G401 (cell line): ENCODE measurements around the gene ZNHIT2. TPM values are rescaled to one million over a fixed set of nuclear protein-coding genes. Genes with fewer than 3 reads are reported as not detected.

ENCODE experiments used
- DNase-seq: peaks from one replicate; pipeline ENCODE4 v3.0.0-alpha.2; 2015; ENCODE audit warnings: low spot score
- in situ Hi-C: cut with HindIII; loops from 2 replicates; pipeline ENCODE4 v1.10.0; 2016; ENCODE audit warnings: low sequenced_read_pairs, mixed read lengths
- total RNA-seq: library from RNA; depleted of rRNA; stranded (reverse); fragments of >200 nt; shearing (Covaris generic); gene quantifications from 2 replicates; pipeline ENCODE4 v1.2.3, GENCODE V29; 2014

Gene ZNHIT2
- total RNA-seq, 1 experiment from 2014 or later: 21.0 TPM

DNA sequence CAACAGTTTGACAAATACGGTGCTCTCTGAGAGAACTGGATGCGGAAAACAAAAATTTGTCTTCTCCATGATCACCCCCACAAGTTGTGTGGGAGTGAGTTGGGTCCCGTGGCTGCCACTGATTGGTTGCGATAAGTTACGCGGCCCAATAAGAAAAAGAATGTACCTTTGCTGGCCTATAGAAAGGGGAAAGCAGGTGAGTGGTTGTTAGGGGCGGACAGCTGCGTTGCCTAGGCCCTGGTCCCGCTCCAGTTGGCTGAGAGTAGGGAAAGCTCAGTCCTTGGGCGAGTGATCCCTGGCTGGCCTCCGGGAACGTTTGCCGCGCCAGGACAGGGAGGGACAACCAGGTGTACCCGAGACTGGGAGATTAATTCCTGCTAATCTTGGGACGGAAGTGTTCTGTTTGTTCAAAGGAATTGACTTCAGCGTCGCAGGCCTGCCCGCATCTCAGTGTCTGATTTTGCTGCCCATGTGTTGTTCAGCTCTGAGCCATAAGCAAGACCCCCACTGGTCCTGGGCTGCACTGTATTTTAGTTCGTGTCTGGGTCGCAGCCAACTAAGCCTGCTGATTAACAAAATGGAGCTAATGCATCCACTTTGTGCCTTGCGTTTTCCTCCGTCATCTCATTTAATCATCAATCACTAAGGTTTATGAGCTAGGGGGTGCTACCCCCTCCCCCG is 17.6 kb upstream of the ZNHIT2 start:
- in situ Hi-C loops: no loop called here
- peak; percentile 99 for DNase-seq

DNA sequence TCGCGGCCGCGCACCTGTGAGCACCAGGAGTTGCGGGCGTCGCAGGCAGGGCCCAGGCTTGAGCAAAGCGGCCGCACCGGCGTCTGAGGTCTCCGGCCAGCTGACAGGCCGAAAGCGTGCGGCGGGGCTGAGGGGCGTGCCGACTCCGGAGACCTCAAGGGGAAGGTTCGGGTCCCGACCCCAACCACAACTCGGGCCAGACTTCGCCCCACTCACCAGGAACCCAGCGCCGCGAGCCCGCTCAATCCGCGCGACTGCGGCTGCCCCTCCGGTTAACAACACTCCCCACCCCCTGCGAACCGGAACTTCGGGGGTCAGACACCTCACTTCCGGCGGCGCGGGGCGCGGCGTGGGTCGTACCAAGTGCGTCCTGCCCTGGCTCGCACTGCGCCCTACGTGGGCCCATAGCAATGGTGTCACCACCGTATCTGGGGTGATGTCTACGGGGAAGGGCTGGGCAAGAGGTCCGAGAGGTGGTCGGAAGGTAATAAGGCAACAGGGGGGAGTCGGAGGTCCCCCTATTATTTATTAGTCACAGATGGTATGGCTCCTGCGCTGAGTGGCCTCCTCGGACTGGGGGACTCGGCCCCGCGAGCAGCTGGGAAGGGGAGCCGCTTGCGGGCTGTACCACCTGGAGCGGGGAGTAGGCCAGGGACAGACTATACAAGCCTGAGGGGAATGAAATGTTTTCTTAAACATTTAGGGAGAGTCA is 16.9 kb upstream of the ZNHIT2 start, which contains the start of gene SYVN1:
Gene SYVN1 (minus strand): TSS at position 280 of the 712 bp plus-strand sequence. CDS start 918 bp downstream, outside the sequence.
- in situ Hi-C loops: no loop called here
- peak; percentile 86 for DNase-seq

DNA sequence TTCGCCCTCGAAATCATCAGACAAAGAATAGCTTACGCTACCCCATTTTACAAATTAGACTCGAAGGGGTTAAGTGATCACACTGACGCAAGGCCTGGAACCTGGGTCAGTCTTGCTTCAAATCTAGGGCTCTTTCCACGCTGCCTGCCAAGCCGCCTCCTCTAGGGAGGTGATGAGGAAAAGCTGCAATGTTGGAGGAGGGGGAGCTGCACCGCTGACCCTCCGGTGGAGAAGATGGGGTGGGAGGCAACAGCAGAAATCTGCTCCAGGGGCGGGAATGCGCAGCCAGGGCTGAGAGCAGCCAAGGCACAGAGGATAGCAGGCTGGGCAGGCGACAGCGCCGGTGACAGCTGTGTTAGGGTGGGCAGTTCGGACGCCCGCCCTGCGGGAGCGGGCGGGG is 16.2 kb upstream of the ZNHIT2 start:
- in situ Hi-C loops: no loop called here
- no peak for DNase-seq

DNA sequence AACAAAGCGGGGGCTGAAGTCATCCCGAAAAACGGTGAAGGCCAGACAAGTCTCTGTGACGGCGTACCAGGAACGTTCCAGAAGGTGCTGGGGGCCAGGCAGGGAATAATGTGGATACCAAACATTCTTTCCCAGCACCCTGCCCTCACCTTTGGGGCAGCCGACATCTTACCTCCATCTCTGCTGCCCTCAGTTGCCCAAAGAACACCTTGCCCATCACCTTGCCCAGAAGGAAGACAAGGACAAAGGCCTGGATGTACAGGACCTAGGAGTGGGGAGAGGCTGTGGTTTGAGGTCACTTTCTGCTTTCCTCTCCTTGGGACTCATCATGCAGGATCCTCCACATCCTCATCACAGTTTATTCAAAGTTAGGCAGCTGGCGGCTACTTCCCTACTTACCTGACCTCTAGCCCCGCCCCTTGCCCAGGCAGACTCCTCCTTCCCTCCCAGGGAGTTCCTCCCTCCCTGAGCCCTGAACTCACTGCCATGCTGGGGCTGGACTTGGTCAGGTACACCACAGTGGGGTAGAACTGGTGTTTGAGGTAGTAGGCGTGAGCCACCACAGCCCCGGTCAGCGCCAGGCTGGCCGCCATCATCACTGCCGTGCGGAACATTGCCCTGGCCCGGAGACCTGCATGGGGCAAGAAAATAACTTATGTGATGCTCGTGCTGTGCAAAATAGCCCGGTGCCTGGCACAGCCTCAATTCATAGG is 15.6 kb upstream of the ZNHIT2 start:
- in situ Hi-C loops: no loop called here
- no peak for DNase-seq

DNA sequence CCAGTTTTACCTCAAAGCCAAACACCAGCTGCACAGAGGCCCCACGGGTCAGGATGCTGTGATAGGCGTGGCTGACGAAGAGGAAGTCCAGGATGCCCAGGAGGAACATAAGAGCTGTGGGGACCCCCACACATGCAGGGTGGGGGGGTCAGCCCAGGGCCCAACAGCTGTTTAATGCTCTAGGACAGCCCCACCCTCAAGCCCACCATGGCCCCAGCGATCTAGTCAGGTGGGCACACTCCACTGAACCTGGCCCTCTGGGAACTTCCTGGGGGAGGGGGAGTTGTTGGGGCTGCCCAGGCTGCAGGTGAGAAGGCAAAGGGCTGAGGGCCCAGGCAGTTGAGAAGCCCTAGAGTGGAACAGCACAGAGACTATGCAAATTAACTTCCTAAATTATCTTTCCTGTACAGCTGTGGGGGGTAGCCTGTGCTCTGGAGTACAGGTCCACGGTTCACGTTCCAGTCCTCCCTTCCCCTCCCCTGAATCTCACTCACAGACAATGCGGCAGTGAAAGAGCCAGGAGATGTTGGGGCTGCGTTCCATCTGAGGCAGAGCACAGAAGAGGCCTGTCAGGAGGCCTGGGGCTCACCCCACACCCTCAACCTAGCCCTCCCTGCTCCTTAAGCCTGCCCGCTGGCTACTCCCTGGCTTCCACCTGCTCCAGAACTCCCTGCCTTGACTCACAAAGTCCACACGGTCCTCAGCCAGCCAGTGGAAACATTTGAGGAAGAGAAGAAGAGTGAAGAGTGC is 14.9 kb upstream of the ZNHIT2 start:
- in situ Hi-C loops: no loop called here
- no peak for DNase-seq

DNA sequence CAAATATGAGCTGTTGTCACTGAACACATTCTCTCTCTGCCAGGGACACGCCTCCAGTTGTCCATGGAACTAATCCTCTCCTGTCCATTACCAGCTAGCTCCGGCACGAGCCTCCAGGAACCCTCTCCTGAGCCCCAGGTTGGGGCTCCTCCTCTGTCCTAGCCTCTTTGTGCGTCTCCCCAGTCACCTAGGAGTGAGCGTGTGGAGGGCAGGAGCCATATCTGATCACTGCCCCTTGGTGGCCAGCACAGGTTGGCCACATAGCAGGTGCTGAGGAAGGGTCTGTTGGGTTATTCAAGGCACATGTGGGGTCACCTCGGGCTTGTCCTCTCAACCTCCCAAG is 14.4 kb upstream of the ZNHIT2 start:
- DNase-seq: no peak
- in situ Hi-C loops: no loop called here

DNA sequence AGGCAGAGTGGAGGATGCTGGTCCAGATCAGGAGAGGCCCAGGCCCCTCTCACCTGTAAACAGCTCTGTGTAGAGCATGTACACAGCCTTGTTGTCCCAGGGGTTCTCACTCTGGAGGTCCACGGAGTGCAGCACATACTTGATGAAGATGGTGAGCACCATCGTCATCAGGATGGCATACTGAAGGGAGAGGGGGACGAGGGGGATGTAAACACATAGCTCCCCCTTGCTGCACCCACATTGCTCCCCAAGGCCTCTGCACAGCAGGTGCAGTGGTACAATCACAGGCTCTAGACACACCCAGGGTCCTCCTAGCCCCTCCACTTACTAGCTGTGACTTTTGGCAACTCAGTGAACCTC is 13.9 kb upstream of the ZNHIT2 start:
- in situ Hi-C loops: no loop called here
- no peak for DNase-seq

DNA sequence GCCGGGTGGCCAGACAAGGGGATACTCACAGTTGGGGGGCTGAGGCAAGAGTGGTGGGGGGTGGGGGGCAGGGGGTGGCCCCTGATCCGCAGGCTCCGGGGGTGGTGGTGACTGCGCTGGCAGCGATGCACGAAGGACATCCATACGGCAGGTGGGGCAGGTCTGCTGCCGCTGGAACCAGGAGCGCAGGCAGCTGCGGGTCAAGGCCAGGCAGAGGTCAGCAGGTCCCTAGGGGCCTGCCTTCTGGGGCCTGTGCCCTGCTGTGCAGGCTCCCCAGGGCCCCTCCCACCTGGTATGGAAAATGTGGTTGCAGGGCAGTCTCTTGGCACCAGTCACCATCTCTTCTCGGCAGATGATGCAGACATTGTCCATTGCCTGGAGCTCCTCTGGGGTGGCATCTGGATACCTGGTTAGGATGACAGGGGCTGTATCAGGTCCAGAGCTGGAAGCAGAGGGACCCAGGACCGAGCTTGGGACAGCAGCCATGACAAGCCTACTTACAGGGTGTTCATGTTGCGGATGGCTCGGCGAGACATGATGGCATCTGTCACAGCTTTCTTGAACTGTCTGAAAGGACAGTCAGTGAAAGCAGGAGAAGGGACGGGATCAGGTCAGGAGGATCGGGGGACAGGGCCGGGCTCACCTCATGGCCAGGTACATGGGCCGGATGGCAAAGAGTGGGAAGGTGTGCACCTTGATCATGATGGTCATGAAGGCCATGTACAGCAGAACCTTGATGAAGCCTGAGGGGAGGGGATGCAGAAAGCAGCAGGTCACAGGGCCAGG is 13.3 kb upstream of the ZNHIT2 start:
- in situ Hi-C loops: no loop called here
- no peak for DNase-seq

DNA sequence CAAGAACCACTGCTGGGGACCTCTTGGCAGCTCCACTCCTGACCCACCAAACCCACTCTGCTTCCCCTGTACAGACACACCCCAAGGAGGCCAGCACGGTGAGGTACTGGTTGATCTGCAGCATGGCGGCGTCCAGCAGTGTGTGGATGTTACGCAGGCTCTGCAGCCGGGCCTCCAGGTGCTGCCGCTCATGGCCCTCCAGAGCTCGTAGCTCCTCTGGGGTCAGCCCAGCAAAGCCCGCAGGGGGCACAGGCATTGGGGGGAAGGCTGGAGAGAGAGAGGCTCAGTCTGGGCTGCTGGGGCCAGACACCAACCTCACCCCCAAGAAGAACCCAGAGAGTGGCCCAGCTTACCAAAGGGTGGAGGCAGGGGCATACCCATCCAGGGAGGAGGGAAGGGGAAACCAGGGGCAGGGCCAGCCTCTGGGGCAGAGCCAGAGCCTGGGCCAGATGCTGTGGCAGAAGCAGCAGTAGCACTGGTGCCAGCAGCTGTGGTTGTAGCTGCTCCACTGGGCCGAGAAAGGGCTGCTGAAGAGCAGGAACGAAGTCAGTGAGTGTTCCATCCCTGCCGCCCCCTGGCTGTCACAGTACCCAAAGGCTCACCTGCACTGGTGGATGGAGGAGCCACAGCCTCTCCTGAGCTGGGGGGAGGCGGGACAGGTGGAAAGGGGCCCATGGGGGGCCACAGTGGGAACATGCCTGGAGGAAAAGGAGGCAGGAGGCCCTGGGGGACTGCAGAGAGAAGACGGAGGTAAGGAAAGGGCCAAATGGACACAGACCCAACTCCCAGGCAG is 12.3 kb upstream of the ZNHIT2 start:
- in situ Hi-C loops: no loop called here
- DNase-seq: no peak

DNA sequence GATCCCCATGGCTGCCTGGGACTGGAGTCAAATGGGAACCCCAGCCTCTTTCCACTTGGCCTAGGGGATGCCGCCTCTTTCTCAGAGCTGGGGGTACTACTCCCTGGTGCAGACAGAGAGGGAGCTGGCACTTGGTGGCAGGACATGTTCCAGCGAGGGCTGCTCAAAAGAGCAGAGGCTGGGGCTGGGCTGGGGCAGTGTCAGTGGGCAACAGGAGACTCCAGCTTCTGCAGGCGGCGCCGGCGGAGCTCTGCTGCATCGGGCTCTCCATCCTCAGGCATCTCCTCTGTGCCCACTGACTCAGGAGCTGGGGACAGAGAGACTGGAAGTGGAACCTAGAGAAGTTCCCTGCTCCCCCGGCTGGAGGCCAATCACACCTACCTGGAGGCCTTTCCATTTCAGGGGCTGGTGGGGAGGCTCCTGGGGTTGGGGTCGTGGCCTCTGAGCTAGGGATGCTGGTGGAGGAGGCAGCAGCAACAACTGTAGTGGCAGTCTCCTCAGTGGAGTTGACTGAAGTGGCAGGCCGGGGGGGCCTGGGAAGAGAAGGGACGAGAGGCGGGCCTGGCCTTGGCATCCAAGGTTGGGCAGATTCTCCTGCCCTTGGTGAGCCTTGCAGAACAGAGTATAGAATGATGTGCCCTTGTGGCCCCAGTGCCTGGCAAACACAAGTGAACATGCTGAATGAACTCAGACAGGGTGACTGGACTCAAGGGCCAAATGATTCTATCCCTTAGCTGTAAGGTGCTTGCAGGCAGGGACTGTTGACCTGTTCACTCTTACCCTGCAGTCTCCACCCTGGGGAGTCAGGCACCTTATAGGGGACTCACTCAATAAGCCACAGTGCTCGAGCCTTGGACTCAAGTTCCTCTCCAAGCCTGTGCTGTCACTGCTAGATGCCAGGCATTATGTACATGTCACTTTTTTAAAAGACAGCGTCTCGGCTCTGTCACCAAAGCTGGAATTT is 11.0 kb upstream of the ZNHIT2 start:
- in situ Hi-C loops: no loop called here
- no peak for DNase-seq

DNA sequence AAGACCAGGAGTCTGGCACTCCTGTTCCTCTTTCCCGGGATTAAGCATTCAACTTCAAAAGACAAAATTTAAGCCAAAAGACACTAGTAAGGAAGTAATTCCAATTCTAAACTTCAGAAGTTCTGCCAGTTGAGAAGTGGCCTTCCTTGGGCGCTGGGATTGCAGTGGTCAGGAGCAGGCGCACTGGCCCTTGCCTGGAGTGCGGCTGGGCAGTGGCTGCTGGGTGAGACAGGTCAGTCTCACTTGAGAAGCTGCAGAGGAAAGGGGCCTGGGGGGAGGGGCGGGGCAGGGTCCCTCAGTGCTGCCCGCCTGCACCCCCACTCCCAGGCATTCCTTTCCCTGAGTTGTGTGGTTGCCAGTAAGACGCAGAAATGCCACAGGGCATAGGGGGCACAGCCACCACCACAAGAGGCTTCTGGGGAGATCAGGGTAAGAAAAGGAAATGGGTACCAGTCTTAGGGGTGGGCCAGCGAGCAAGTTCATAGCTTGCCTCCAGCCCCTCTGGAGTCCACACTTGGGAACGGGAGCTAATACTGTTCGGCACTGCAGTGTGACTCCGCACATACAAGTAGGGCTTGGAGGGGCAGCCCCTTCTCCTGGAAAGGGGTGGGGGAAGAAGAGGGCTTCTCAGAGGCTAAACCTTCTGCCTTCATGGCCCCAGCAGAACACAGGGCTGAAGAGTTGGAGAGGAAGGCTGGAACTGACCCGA is 10.1 kb upstream of the ZNHIT2 start:
- DNase-seq: no peak
- in situ Hi-C loops: no loop called here

DNA sequence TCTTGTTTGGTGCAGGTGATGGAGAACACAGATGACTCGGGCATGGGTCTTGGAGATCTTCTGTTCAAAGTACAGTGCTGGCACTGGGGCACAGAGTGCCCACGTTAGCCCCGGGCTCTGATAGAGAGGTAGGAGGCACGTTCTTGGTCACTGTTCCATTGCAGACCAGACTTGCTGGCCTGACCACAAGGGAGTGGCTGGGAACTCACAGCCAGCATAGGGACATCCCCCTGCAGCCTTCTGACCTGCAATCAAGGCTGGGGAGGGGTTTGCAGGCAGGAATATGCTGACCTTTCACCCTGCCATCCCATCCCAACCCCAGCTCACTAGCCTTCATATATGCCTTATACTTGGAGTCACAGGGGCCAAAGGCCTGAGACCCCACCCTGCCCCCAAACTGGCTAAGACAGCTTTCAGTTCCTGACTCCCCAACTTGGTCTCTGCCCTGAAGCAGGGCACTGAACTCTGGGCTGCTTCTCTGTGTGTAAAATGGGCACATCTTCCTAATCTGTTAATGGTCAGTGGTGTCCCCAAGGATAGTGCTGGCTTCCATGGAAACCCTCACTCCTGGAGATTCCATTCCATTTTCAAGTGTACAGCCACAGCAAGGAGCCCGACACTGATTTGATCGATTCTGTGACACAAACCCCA is 9.2 kb upstream of the ZNHIT2 start:
- in situ Hi-C loops: no loop called here
- no peak for DNase-seq

DNA sequence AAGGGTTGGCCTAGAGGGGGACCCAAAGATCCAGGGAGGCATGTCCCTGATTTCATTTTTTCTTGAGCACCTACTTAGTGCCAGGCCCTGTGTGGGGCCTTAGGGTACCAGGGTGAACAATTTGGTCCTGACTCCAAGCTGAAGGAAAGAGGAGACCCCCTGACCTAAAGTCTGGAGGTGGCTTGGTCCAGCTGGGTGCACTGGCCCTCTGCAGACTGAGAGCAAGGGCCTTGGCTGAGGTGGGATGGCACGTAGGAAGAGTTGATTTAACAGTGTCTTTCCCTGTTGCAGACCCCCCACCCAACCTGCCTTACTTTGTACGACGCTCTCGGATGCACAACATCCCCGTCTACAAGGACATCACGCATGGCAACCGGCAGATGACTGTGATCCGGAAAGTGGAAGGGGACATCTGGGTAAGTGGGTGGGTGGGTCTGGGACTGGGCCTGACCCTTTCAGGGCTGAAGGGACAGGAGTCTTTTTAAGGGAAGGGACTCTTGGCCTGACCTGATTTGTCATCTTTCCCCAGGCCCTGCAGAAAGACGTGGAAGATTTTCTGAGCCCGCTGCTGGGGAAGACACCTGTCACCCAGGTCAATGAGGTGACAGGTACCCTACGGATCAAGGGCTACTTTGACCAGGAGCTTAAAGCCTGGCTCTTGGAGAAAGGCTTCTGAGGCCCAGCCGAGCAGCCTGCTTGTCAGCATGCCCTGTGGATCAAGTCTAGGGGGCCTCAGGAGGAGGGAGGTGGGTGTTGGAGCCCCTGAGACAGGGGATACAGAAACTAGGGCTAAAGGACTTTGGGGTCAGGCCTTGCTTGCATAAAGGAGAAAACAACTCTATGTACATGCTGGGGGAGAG is 7.9 kb upstream of the ZNHIT2 start:
- no peak for DNase-seq
- in situ Hi-C loops: no loop called here

DNA sequence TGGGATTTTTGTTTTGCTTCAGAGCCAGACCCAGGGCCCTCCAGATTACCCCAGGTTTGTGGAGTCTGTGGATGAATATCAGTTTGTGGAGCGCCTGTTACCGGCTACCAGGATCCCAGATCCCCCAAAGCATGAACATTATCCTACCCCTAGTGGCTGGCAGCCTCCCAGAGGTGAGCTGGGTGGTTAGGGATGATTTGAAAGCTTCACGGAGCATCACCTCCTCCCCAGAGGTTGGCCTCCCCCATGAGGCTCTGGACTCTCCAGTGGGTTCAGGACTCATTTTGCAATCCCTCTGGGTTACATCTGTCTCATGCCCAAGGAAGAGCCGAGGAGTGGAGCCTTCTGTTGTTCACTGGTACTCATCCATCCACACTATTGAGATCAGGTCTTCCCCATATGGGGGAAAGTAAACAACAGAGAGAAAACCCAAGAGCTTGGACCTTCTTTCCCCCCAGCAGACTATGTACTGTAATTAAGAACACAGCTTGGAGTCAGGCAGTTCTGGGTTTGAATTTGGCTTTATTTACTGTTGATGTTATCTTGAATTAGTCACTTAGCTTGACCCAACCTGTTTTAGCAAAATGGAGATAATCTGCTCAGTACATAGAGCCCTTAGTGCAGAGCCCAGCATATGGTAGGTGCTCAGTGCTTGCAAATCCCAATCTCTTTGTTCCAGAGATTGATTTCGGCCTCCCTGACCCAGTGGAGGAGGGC is 7.1 kb upstream of the ZNHIT2 start:
- no peak for DNase-seq
- in situ Hi-C loops: no loop called here
